Right atrium auricular region (tissue), 2 donors: ENCODE data around the gene OR2A5. TPM values are rescaled to one million over a fixed set of nuclear protein-coding genes. Genes with fewer than 3 reads are reported as not detected.

Experiments
- DNase-seq: peaks from one replicate; pipeline ENCODE4 v3.0.0-alpha.2; 2019; ENCODE audit warnings: low spot score
- H3K27ac ChIP-seq, 2 donors: fragments of 200-600 bp; sonication (generic); 1 replicate in 1 of 2; 2 replicates in 1 of 2; pipeline ENCODE4 v1.5.1; 2016 to 2019
- H3K27me3 ChIP-seq, 2 donors: fragments of 200-600 bp; sonication (generic); one replicate each; pipeline versions ENCODE4 v1.5.1 to v1.6.0; 2017 to 2019
- H3K36me3 ChIP-seq: fragments of 200-600 bp; sonication (generic); one replicate; pipeline ENCODE4 v1.5.1; 2016
- H3K4me1 ChIP-seq, 2 donors: fragments of 200-600 bp; sonication (generic); one replicate each; pipeline versions ENCODE4 v1.5.1 to v1.6.0; 2017 to 2019
- H3K4me3 ChIP-seq, 2 donors: fragments of 200-600 bp; sonication (generic); 1 replicate in 1 of 2; 2 replicates in 1 of 2; pipeline ENCODE4 v1.5.1; 2017 to 2019; ENCODE audit warnings: mild to moderate bottlenecking in 1 of 2, moderate library complexity in 1 of 2
- H3K9me3 ChIP-seq, 2 donors: fragments of 200-600 bp; sonication (generic); one replicate each; pipeline ENCODE4 v1.5.1; 2019
- total RNA-seq, 2 donors: library from RNA; depleted of rRNA; stranded (reverse); fragments of >200 nt; gene quantifications; one replicate each; pipeline ENCODE4 v1.1.0, GENCODE V29; 2016
- TF ChIP-seq, protein P1 (sequence below), 2 donors: fragments of 200-600 bp; sonication (generic); IDR thresholded peaks; one replicate each; pipeline ENCODE4 v1.5.1; 2019; ENCODE audit warnings: antibody characterized with exemption in 2 of 2

Gene OR2A5
- total RNA-seq, 2 donors from 2014 or later, result not detected

DNA sequence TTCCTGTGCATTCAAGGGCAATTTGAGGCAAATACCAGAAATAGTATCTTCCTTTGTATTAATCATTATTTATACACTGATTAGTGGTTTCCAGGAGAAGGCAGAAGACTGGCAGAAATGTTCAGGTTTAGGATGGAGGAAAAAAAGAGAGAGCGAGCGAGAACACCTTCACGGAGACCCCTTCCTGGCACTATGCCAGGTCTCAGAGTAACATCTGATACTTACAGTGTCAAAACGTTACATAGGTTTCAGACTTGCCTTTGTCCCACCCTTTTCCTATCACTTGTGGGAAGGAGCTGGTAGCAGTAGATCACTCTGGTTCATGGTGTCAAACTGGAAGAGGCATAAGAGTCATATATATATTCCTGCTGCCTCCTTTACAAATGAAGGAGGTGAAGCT is 38.0 kb downstream of the OR2A5 start:
- Histone ChIP-seq H3K27ac (no peak overlapping the region), H3K27me3 (no peaks in the 10 kb centered on the region), H3K4me3 (no peak overlapping the region), H3K9me3 (peaks cover 0 to 9% of the 10 kb centered on the region in 2 donors), H3K4me1 (no peaks in the 10 kb centered on the region), H3K36me3 (no peaks in the 10 kb centered on the region)
- TF ChIP-seq, protein P1, sequence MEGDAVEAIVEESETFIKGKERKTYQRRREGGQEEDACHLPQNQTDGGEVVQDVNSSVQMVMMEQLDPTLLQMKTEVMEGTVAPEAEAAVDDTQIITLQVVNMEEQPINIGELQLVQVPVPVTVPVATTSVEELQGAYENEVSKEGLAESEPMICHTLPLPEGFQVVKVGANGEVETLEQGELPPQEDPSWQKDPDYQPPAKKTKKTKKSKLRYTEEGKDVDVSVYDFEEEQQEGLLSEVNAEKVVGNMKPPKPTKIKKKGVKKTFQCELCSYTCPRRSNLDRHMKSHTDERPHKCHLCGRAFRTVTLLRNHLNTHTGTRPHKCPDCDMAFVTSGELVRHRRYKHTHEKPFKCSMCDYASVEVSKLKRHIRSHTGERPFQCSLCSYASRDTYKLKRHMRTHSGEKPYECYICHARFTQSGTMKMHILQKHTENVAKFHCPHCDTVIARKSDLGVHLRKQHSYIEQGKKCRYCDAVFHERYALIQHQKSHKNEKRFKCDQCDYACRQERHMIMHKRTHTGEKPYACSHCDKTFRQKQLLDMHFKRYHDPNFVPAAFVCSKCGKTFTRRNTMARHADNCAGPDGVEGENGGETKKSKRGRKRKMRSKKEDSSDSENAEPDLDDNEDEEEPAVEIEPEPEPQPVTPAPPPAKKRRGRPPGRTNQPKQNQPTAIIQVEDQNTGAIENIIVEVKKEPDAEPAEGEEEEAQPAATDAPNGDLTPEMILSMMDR (IDR thresholded peaks at IDR 0.05), result no peak
- no peak for DNase-seq

DNA sequence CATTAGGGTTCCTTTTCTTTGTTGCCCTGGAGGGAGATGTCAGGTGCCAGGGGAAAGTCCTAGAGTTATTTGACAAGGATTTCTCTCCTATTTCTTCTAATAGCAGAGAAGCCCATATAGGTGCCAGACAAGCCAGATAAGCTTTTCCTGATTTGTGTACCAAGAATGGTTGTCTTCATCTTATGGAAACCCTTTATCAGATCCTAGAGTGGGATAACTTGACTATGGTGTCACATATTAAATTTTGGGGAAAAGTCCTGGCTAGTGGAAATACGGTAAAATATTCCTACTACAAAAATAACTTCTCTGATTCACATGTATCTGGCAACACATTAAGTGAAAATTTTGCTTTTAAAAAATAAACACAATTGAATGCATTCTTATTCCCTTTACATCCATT is 38.5 kb downstream of the OR2A5 start:
- Histone ChIP-seq H3K4me3 (no peak overlapping the region), H3K4me1 (no peaks in the 10 kb centered on the region), H3K9me3 (peaks cover 0 to 9% of the 10 kb centered on the region in 2 donors), H3K36me3 (no peaks in the 10 kb centered on the region), H3K27me3 (no peaks in the 10 kb centered on the region), H3K27ac (no peak overlapping the region)
- no peak for DNase-seq
- TF ChIP-seq, protein P1 (IDR thresholded peaks at IDR 0.05), result no peak

DNA sequence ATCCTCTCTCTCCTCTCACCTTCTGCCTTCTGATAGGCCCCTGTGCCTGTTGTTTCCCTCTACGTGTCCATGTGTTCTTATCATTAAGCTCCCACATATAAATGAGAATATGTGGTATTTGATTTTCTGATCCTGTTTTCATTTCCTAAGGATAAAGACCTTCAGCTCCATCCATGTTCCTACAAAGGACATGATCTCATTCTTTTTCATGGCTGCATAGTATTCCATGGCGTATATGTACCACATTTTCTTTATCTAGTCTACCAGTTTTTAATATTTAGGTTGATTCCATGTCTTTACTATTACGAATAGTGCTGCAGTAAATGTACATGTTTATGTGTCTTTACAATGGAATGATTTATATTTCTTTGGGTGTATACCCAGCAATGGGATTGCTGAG is 41.9 kb downstream of the OR2A5 start:
- Histone ChIP-seq H3K36me3 (no peaks in the 10 kb centered on the region), H3K4me1 (no peaks in the 10 kb centered on the region), H3K4me3 (no peak overlapping the region), H3K27me3 (no peaks in the 10 kb centered on the region), H3K27ac (no peak overlapping the region), H3K9me3 (peaks cover 0 to 9% of the 10 kb centered on the region in 2 donors)
- TF ChIP-seq, protein P1 (IDR thresholded peaks at IDR 0.05), result no peak
- no peak for DNase-seq

DNA sequence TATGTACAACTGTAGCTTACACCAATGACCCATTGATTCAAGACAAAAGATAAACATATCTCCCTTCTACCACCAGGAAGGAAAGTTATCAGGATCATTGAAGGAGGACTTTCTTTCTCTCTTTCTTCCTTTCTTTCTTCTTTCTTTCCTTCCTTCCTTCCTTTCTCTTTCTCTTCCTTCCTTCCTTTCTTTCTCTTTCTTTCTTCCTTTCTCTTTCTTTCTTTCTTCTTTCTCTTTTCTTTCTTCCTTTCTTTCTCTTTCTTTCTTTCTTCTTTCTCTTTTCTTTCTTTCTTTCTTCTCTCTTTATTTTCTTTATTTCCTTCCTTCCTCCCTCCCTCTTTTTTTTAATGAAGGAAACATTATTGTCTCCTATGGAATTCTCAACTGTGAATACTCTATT is 50.0 kb downstream of the OR2A5 start:
- H3K27me3 ChIP-seq, result no peaks in the 10 kb centered on the region
- H3K4me3 ChIP-seq, result no peak overlapping the region

DNA sequence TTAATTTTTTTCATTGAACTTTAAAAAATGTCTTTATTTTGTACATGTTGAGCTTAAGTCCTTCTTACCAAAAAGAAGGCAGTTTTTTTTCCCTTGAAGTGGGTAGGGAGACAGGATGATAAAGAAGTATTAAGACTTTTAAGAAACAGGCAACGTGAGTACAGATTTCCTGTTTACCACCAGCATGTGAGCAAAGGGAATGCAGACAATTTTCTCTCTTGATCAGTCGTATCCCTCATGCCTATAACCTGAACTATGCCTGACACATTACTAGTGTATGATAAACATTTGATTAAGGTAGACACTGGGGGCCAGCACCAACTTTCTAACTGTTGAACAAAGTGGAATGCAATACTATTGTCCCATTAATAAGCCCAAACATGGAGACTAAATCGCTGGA is 51.9 kb downstream of the OR2A5 start:
- H3K27me3 ChIP-seq, result no peaks in the 10 kb centered on the region
- no peak overlapping the region for H3K27ac ChIP-seq
- no peaks in the 10 kb centered on the region for H3K36me3 ChIP-seq
- H3K4me1 ChIP-seq, result no peaks in the 10 kb centered on the region
- no peak for DNase-seq
- TF ChIP-seq, protein P1 (IDR thresholded peaks at IDR 0.05), result no peak
- no peaks in the 10 kb centered on the region for H3K9me3 ChIP-seq
- no peak overlapping the region for H3K4me3 ChIP-seq

More for the DNA sequence above, 50.0 kb downstream of the OR2A5 start:
- H3K27ac ChIP-seq, result no peak overlapping the region
- no peaks in the 10 kb centered on the region for H3K4me1 ChIP-seq
- H3K9me3 ChIP-seq, result no peaks in the 10 kb centered on the region
- TF ChIP-seq, protein P1 (IDR thresholded peaks at IDR 0.05), result no peak
- no peaks in the 10 kb centered on the region for H3K36me3 ChIP-seq
- DNase-seq, result no peak

DNA sequence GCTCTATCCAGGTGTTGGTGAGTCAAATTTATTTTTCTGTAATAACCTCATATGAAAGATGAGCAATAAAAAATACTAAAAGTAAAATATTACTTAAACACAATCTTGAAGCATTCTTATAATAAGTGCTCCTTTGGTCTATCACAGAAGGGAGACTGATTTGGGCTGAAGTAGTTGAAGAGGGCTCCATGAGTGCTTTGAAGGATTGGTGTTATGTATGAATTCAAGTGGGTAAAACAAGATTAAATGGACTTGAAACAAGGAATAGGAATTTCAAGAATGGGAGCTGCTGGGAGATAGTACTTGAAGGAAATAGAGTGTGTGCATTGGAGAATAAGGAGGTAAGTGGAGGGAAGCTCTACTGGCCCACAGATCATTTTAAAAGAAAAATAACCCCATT is 53.3 kb downstream of the OR2A5 start:
- H3K36me3 ChIP-seq, result no peaks in the 10 kb centered on the region
- H3K27me3 ChIP-seq, result no peaks in the 10 kb centered on the region
- TF ChIP-seq, protein P1 (IDR thresholded peaks at IDR 0.05), result no peak
- DNase-seq, result no peak
- no peaks in the 10 kb centered on the region for H3K9me3 ChIP-seq
- H3K4me3 ChIP-seq, result no peak overlapping the region
- no peak overlapping the region for H3K27ac ChIP-seq
- H3K4me1 ChIP-seq, result no peaks in the 10 kb centered on the region
